ENCODE measurements around the gene CRABP1.

The CRABP1 gene

GRCh38 chr15:78322243-78322642, 17.9 kb upstream of the CRABP1 start (continued):
- TF ChIP-seq ZNF18 (tag by site-specific recombination; IDR thresholded peaks at IDR 0.05), result peak; percentile 45; the same call in 1 of the 2 replicates
- TF ChIP-seq OSR2 (tag by site-specific recombination; IDR thresholded peaks at IDR 0.05), result peak; percentile 37; the same call in 1 of the 2 replicates
- peak; percentile 92 for TF ChIP-seq ZNF629 (tag by site-specific recombination; IDR thresholded peaks at IDR 0.05)
- TF ChIP-seq ZNF660 (tag by site-specific recombination; IDR thresholded peaks at IDR 0.05), result peak; percentile 99
- TF ChIP-seq ELK4 (IDR thresholded peaks at IDR 0.05; ENCODE audit: borderline replicate concordance, low read depth, low read length), result no peak
- TF ChIP-seq ZNF600 (tag by site-specific recombination; IDR thresholded peaks at IDR 0.05), result peak; percentile 76
- TF ChIP-seq ZNF677 (tag by site-specific recombination; IDR thresholded peaks at IDR 0.05), result no peak
- TF ChIP-seq ZEB2 (tag by site-specific recombination; IDR thresholded peaks at IDR 0.05), result peak; percentile 96
- no peak for TF ChIP-seq ZNF626 (tag by site-specific recombination; IDR thresholded peaks at IDR 0.05)
- TF ChIP-seq YY1 (tag by site-specific recombination; IDR thresholded peaks at IDR 0.05), result peak; percentile 51; the same call in 1 of the 2 replicates
- peak; percentile 81; the same call in 1 of the 2 replicates for TF ChIP-seq ZNF324 (tag by site-specific recombination; IDR thresholded peaks at IDR 0.05)
- TF ChIP-seq ZBTB17 (tag by site-specific recombination; IDR thresholded peaks at IDR 0.05), result peak; percentile 81
- TF ChIP-seq SP2 (tag by site-specific recombination; IDR thresholded peaks at IDR 0.05), result peak; percentile 50
- peak; percentile 89 for TF ChIP-seq SP7 (tag by site-specific recombination; IDR thresholded peaks at IDR 0.05)
- 0 out of 2 replicates have a peak, but pooled peaks have one; percentile 38 for TF ChIP-seq ZNF639 (tag by site-specific recombination; IDR thresholded peaks at IDR 0.05)
- TF ChIP-seq ZNF585B (tag by site-specific recombination; IDR thresholded peaks at IDR 0.05), result no peak
- TF ChIP-seq ZSCAN30 (tag by site-specific recombination; IDR thresholded peaks at IDR 0.05), result peak; percentile 72; the same call in 1 of the 2 replicates
- peak; percentile 59; the same call in 1 of the 2 replicates for TF ChIP-seq ZNF341 (tag by site-specific recombination; IDR thresholded peaks at IDR 0.05; ENCODE audit: low read depth)
- TF ChIP-seq ZIC2 (tag by site-specific recombination; IDR thresholded peaks at IDR 0.05), result peak; percentile 99
- TF ChIP-seq INSM2 (tag by site-specific recombination; IDR thresholded peaks at IDR 0.05), result peak; percentile 83
- peak; percentile 68 for TF ChIP-seq ZBTB8A (tag by site-specific recombination; IDR thresholded peaks at IDR 0.05)
- TF ChIP-seq ZNF610 (tag by site-specific recombination; IDR thresholded peaks at IDR 0.05; ENCODE audit: borderline replicate concordance), result no peak
- TF ChIP-seq ZBTB21 (tag by site-specific recombination; IDR thresholded peaks at IDR 0.05), result peak; percentile 87
- TF ChIP-seq ZNF518A (tag by site-specific recombination; conservative IDR thresholded peaks at IDR 0.05; ENCODE audit: low read depth), result peak; percentile 53; the same call in 1 of the 2 replicates
- TF ChIP-seq GLIS1 (tag by site-specific recombination; IDR thresholded peaks at IDR 0.05), result peak; percentile 68
- peak; percentile 90; the same call in 1 of the 2 replicates for TF ChIP-seq ZNF24 (tag by site-specific recombination; IDR thresholded peaks at IDR 0.05)

Measured in HEK293 (cell line).